ENCODE results near the gene PER1.

- TF ChIP-seq POLR2A (IDR thresholded peaks at IDR 0.05) (no peak), CTCF (IDR thresholded peaks at IDR 0.05) (no peak)
Observed at GRCh38 chr17:8175795-8176196, 23.6 kb upstream of the PER1 start.
